ENCODE data around the gene RELB. TPM values are rescaled to one million over a fixed set of nuclear protein-coding genes. Genes with fewer than 3 reads are reported as not detected.
A peak's percentile ranks its signal among the peaks of the same experiment; 100 is the strongest.

RELB gene
- polyA plus RNA-seq, 3 donors from 2014 or later: 6.0 to 15.4 (median 7.1) TPM

DNA sequence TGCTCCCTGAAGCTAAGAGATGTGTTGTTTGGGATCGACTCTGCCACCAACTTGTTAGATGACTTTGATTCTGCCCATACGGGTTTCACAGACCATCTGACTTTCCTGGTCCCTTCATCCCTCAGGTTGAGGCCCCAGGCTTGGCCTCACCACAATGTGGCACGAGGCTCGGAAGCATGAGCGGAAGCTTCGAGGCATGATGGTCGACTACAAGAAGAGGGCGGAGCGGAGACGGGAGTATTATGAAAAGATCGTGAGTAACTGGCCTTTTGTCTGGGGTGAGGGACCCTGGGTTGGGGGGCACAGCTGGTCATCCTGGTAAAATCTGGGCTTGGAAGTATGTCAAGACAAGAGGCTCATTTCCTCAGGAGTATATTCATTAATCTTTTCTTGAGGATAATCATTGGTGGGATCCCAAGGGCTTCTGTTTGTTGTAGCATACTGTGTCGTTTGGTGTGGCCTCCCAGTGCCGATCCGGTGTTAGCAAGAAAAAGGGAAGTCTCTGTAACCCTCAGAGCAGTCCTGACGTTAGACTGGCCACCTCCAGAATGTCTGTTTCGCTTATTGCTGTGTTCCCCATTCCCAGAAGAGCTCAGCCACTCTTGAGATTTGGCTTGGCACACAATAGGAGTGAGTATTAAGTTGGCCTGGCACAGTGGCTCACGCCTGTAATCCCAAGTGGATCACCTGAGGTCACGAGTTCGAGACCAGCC is 39.0 kb downstream of the RELB start:
- peaks cover 7 to 14% (median 11%) of the 10 kb centered on the region in 3 donors for H3K36me3 Mint-ChIP-seq
- H3K4me1 Mint-ChIP-seq: peaks cover 31 to 39% of the 10 kb centered on the region in 2 donors
- H3K4me3 Mint-ChIP-seq: peak overlapping the region; percentile 95 to 99 (median 98)

DNA sequence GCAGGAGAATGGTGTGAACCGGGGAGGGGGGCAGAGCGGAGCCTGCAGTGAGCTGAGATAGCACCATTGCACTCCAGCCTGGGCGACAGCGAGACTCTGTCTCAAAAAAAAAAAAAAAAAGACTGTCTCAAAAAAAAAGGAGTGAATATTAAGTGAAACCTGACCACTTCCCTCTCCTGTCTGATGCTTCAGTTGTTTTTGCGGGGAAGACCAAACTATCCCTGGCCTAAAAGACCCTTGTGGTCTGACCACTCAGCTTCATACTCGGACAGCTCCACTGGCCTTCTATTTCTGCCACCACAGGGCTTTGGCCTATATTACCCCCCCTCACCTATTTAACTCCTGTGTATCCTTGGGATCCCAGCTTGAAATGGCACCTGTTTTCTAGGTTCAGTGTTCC is 39.9 kb downstream of the RELB start:
- DNase-seq: no peak
- H3K27ac Mint-ChIP-seq: peak overlapping the region; percentile 35 to 98 (median 70)
- H3K4me3 Mint-ChIP-seq: peak overlapping the region in 4 of 5 donors; percentile 5 to 57 (median 40)
- H3K36me3 Mint-ChIP-seq: peaks cover 3 to 13% (median 11%) of the 10 kb centered on the region in 3 donors
- H3K9me3 Mint-ChIP-seq: no peaks in the 10 kb centered on the region
- peaks cover 4 to 10% (median 10%) of the 10 kb centered on the region in 3 donors for H3K27me3 Mint-ChIP-seq (ENCODE audit: low read depth in 3 of 3)
- peaks cover 34 to 45% of the 10 kb centered on the region in 2 donors for H3K4me1 Mint-ChIP-seq

More for the DNA sequence above, 39.0 kb downstream of the RELB start:
- DNase-seq: no peak
- H3K9me3 Mint-ChIP-seq: no peaks in the 10 kb centered on the region
- H3K27ac Mint-ChIP-seq: peak overlapping the region; percentile 88 to 98 (median 96)
- H3K27me3 Mint-ChIP-seq (ENCODE audit: low read depth in 3 of 3): peaks cover 4 to 10% (median 10%) of the 10 kb centered on the region in 3 donors

DNA sequence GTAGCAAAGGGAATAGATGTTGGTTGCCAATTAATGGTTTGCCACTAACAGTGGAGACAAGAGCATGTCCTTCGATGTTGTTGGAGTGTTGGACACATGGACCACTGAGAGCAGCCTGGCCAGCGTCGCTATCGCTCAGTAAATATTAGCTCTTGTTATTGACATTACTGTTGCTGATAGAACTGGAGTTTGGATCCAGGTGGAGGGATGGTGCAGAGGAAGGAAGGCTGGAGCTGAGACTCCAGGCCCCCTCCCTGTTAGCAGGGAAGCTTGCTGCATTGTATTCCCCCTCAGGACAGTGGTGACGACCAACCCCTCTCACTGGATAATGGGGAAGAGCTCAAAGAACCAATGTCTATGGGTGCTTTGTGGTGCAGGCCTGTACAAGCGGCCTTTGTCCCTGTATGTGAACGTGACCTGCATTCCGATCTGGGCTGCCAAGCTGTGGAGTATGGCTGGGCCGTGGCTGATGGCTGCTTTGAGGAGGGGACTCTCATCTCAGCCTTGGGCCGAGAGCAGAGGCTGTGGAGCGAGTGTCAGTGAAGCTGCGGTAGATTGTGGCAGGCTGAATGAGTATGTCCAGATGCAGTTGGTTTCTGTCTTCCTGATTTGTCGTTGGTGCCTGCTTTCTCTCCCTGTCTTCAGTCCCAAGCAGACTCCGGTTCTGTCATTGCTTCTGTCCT is 44.5 kb downstream of the RELB start:
- Mint-ChIP-seq H3K27me3 (ENCODE audit: low read depth in 3 of 3) (peaks cover 0 to 3% (median 0%) of the 10 kb centered on the region in 3 donors), H3K4me3 (no peak overlapping the region), H3K27ac (peak overlapping the region in 3 of 6 donors; percentile 13 to 72 (median 57)), H3K9me3 (no peaks in the 10 kb centered on the region), H3K36me3 (peaks cover 3 to 15% (median 11%) of the 10 kb centered on the region in 3 donors), H3K4me1 (peaks cover 36 to 56% of the 10 kb centered on the region in 2 donors)
- DNase-seq: no peak

GRCh38 chr19:45046355-45046754 is 45.1 kb downstream of the RELB start:
- Mint-ChIP-seq H3K27ac (peak overlapping the region in 3 of 6 donors; percentile 13 to 72 (median 26)), H3K4me3 (no peak overlapping the region), H3K36me3 (peaks cover 3 to 12% (median 9%) of the 10 kb centered on the region in 3 donors), H3K27me3 (ENCODE audit: low read depth in 3 of 3) (peaks cover 0 to 2% (median 0%) of the 10 kb centered on the region in 3 donors), H3K9me3 (no peaks in the 10 kb centered on the region), H3K4me1 (peaks cover 36 to 52% of the 10 kb centered on the region in 2 donors)
- no peak for DNase-seq

DNA sequence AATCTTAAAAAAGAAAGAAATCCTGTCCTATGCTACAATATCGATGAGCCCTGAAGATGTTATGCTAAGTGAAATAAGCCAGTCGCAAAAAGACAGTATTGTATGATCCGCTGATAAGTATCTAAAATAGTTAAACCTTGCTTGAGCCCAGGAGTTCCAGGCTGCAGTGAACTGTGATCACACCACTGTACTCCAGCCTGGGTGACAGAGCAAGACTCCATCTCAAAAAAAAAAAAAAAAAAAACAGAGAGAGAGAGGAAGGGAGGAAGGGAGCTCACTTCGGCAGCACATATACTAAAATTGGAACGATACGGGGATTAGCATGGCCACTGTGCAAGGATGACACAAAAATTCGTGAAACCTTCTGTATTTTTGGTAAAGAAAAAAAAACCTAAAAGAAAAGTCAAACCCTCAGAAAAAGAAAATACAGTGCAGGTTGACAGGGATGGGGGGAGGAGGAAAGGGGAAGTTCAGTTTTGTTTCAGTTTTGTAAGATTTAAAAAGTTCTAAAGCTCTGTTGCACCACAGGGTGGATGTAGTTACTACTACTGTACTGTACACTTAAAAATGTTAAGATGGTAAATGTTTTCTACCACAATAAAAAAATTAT is 46.0 kb downstream of the RELB start:
- Mint-ChIP-seq H3K9me3 (no peaks in the 10 kb centered on the region), H3K27ac (peak overlapping the region; percentile 29 to 80 (median 58)), H3K27me3 (ENCODE audit: low read depth in 3 of 3) (no peaks in the 10 kb centered on the region), H3K36me3 (peaks cover 3 to 8% (median 4%) of the 10 kb centered on the region in 3 donors), H3K4me1 (peaks cover 29 to 42% of the 10 kb centered on the region in 2 donors), H3K4me3 (peak overlapping the region in 1 of 5 donors; percentile 8)
- no peak for DNase-seq

DNA sequence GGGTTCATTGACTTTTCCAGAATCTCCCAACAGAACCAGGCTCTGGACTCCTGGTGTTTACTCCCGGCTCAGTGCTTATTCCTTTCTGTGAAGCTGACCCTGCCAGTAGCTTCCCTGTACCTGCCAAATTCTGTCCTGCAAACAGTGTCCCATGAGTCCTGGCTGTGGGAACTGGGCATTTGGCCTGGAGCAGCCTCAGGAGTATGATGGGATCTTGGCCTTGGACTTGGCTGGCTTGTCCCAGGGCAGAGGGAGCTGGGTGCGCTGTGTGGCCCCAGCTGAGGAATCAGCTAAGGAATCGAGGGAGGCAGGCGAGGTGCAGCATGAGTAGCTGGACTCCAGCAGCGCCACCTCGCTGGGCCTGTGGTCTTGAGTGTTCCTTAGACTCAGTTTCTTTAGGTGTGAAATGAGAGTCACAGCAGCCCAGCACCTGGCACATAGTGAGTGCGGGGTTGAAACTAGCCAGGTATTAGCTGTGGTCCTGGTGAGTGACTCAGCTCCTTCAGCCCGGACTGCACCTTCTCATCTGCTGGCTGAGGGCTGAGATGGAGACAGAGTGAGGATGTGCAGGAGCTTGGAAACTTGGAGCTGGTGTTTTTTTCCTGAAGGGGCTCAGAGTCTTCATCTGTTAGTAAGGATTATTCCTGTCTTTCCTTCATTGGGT is 47.9 kb downstream of the RELB start:
- Mint-ChIP-seq H3K4me1 (peaks cover 29 to 42% of the 10 kb centered on the region in 2 donors), H3K27ac (peak overlapping the region in 4 of 6 donors; percentile 28 to 70 (median 51)), H3K36me3 (peaks cover 3 to 12% (median 4%) of the 10 kb centered on the region in 3 donors), H3K4me3 (no peak overlapping the region), H3K27me3 (ENCODE audit: low read depth in 3 of 3) (no peaks in the 10 kb centered on the region), H3K9me3 (no peaks in the 10 kb centered on the region)
- DNase-seq: no peak

- no peaks in the 10 kb centered on the region for H3K27me3 Mint-ChIP-seq (ENCODE audit: low read depth in 3 of 3)
- peaks cover 29 to 38% of the 10 kb centered on the region in 2 donors for H3K4me1 Mint-ChIP-seq
- H3K27ac Mint-ChIP-seq: peak overlapping the region in 2 of 6 donors; percentile 42 to 67
- peaks cover under 1 to 15% (median 4%) of the 10 kb centered on the region in 3 donors for H3K36me3 Mint-ChIP-seq
- no peak overlapping the region for H3K4me3 Mint-ChIP-seq
- no peaks in the 10 kb centered on the region for H3K9me3 Mint-ChIP-seq
- DNase-seq: no peak
Measured at GRCh38 chr19:45050036-45050435, 48.8 kb downstream of the RELB start.

GRCh38 chr19:45051929-45052579 is 50.8 kb downstream of the RELB start:
- H3K9me3 Mint-ChIP-seq: no peaks in the 10 kb centered on the region
- H3K27ac Mint-ChIP-seq: no peak overlapping the region
- peaks cover 0 to 11% (median 4%) of the 10 kb centered on the region in 3 donors for H3K36me3 Mint-ChIP-seq
- no peak for DNase-seq
- peaks cover 18 to 21% of the 10 kb centered on the region in 2 donors for H3K4me1 Mint-ChIP-seq
- no peaks in the 10 kb centered on the region for H3K27me3 Mint-ChIP-seq (ENCODE audit: low read depth in 3 of 3)
- no peak overlapping the region for H3K4me3 Mint-ChIP-seq

- Mint-ChIP-seq H3K36me3 (peaks cover 12 to 30% (median 12%) of the 10 kb centered on the region in 3 donors), H3K4me3 (no peak overlapping the region), H3K9me3 (no peaks in the 10 kb centered on the region), H3K27ac (no peak overlapping the region), H3K4me1 (peaks cover 4 to 7% of the 10 kb centered on the region in 2 donors), H3K27me3 (ENCODE audit: low read depth in 3 of 3) (no peaks in the 10 kb centered on the region)
- DNase-seq: no peak
Measured at GRCh38 chr19:45056831-45057230, 55.6 kb downstream of the RELB start.

- Mint-ChIP-seq H3K36me3 (peaks cover 8 to 26% (median 12%) of the 10 kb centered on the region in 3 donors), H3K27ac (peak overlapping the region in 3 of 6 donors; percentile 7 to 65 (median 12)), H3K4me1 (peaks cover 4 to 7% of the 10 kb centered on the region in 2 donors), H3K27me3 (ENCODE audit: low read depth in 3 of 3) (no peaks in the 10 kb centered on the region), H3K4me3 (no peak overlapping the region), H3K9me3 (no peaks in the 10 kb centered on the region)
- DNase-seq: no peak
Measured at GRCh38 chr19:45057444-45057843, 56.2 kb downstream of the RELB start.

- peaks cover 13 to 31% (median 16%) of the 10 kb centered on the region in 3 donors for H3K36me3 Mint-ChIP-seq
- no peak overlapping the region for H3K4me3 Mint-ChIP-seq
- H3K27me3 Mint-ChIP-seq (ENCODE audit: low read depth in 3 of 3): peaks cover 0 to 2% (median 0%) of the 10 kb centered on the region in 3 donors
- DNase-seq: no peak
- H3K27ac Mint-ChIP-seq: peak overlapping the region in 1 of 6 donors; percentile 45
- peaks cover 4 to 7% of the 10 kb centered on the region in 2 donors for H3K4me1 Mint-ChIP-seq
- no peaks in the 10 kb centered on the region for H3K9me3 Mint-ChIP-seq
Measured at GRCh38 chr19:45058622-45059159, 57.4 kb downstream of the RELB start.

DNA sequence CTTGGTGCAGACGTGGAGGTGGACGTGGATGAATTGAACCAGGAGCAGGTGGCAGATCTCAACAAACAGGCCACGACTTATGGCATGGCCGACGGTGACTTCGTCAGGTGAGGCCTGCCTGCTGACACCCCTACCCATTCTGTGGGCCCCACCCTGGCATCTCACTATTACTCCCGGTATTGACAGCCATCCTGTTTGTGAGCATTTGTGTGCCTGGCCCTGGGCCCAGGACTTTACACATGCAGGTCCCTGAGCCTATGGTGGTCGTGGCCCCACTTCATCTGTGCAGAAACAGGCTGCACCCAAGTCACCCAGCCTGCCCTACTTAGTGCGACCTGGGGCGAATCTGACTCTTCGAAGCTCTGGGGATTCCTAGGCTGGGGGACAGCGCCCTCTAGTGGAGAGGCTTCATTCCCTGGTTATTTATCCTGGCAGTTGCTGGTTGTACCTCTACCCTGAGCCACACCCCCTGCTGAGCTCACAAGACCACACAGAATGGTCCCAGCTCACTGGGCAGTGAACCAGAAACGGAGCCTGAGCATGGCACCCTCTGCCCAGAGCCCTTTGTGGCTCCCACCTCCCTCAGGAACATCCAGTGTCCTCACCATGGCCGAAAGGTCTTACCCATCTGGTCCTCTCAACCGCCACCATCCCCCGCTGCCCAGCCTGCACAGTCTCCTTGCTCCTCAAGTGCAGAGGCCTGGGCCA is 58.1 kb downstream of the RELB start:
- H3K27me3 Mint-ChIP-seq (ENCODE audit: low read depth in 3 of 3): peaks cover 0 to 2% (median 0%) of the 10 kb centered on the region in 3 donors
- DNase-seq: peak; percentile 68 to 77 (median 70)
- H3K36me3 Mint-ChIP-seq: peaks cover 13 to 28% (median 16%) of the 10 kb centered on the region in 3 donors
- peak overlapping the region in 5 of 6 donors; percentile 33 to 77 (median 73) for H3K27ac Mint-ChIP-seq
- H3K4me3 Mint-ChIP-seq: no peak overlapping the region
- peaks cover 4 to 7% of the 10 kb centered on the region in 2 donors for H3K4me1 Mint-ChIP-seq
- no peaks in the 10 kb centered on the region for H3K9me3 Mint-ChIP-seq
